IPS DF 6.9 (cell line): ENCODE results near the gene PIGC.

Source experiments
- DNase-seq: peaks from one replicate; pipeline ENCODE4 v3.0.0-alpha.2; 2013; ENCODE audit warnings: low read depth, low spot score
- H3K27ac ChIP-seq: one replicate; pipeline ENCODE4 v1.5.1; 2013; ENCODE audit warnings: low read length, control low read depth
- H3K27me3 ChIP-seq: 2 replicates; pipeline ENCODE4 v1.6.1; 2013; ENCODE audit warnings: mild to moderate bottlenecking, low read length; ENCODE audit not compliant: control insufficient read depth, insufficient read depth
- H3K36me3 ChIP-seq: 2 replicates; pipeline ENCODE4 v1.6.1; 2013; ENCODE audit warnings: low read length; ENCODE audit not compliant: control insufficient read depth, insufficient read depth
- H3K4me1 ChIP-seq: 2 replicates; pipeline ENCODE4 v1.6.1; 2013; ENCODE audit warnings: low read length; ENCODE audit not compliant: control insufficient read depth, insufficient read depth
- H3K4me3 ChIP-seq: 2 replicates; pipeline ENCODE4 v1.5.1; 2013; ENCODE audit warnings: mild to moderate bottlenecking, low read length
- H3K9me3 ChIP-seq: 2 replicates; pipeline ENCODE4 v1.6.1; 2013; ENCODE audit warnings: low read length, inconsistent platforms; ENCODE audit not compliant: control insufficient read depth, insufficient read depth
- WGBS: extraction: QIAGEN DNeasy Blood & Tissue Kit; methylation state at CpG from one replicate; pipeline ENCODE4 v1.1.7; 2013; ENCODE audit warnings: mixed read lengths, missing lambda C conversion rate; ENCODE audit not compliant: insufficient read length, insufficient coverage; 5-methylcytosine and 5-hydroxymethylcytosine counted together

Gene PIGC

GRCh38 chr1:172391976-172392375 is 51.9 kb downstream of the PIGC start:
- H3K4me1 ChIP-seq, result peaks cover 5% of the 10 kb centered on the region; the same call in 1 of the 2 replicates
- no CpG with 5 or more reads among the region's 1 CpG for WGBS

More at GRCh38 chr1:172391976-172392375, 51.9 kb downstream of the PIGC start:
- Histone ChIP-seq H3K36me3 (no peaks in the 10 kb centered on the region), H3K9me3 (no peaks in the 10 kb centered on the region), H3K27ac (no peak overlapping the region), H3K4me3 (no peak overlapping the region), H3K27me3 (no peaks in the 10 kb centered on the region)
- no peak for DNase-seq
